ENCODE measurements around the gene ZNF79. TPM values are rescaled to one million over a fixed set of nuclear protein-coding genes. Genes with fewer than 3 reads are reported as not detected.

Gene ZNF79
- total RNA-seq, 1 experiment from 2014 or later = 9.3 TPM

DNA sequence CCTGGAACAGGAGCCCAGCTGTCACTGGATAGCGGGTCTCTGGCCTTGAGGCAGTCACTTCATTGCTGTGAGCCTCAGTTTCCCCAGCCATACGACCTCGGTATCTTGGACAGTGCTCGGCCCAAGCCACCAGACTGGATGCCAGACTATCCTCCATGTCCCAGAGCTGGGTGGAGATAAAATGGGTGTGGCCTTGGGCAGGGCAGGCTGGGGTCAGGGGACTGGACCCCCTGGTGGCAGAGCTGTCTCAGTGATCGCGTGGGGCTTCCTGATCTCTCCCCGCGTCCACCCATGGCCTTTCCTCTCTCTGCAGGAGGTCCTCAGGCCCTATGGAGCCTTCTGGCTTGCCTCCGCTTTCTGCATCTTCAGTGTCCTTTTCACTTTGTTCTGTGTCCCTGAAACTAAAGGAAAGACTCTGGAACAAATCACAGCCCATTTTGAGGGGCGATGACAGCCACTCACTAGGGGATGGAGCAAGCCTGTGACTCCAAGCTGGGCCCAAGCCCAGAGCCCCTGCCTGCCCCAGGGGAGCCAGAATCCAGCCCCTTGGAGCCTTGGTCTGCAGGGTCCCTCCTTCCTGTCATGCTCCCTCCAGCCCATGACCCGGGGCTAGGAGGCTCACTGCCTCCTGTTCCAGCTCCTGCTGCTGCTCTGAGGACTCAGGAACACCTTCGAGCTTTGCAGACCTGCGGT lies 17.2 kb upstream of the ZNF79 start:
- ChIA-PET CTCF (interaction anchor here (1.1 to 1.6 kb wide), 2 partner anchors 8 to 10 kb away, joined by 3 to 7 read pairs; partner anchors contain the start of gene SLC2A8), POLR2A (interaction anchor here (0.6 to 2.2 kb wide), 3 partner anchors 9 to 87 kb away, joined by 3 to 9 read pairs (median 4); partner anchors contain the start of gene SLC2A8)
- Mint-ChIP-seq H3K36me3 (ENCODE audit: insufficient read depth, unreplicated experiment) (peaks cover 6% of the 10 kb centered on the region), H3K9me3 (ENCODE audit: unreplicated experiment) (no peaks in the 10 kb centered on the region), H3K4me1 (ENCODE audit: insufficient read depth, unreplicated experiment) (no peaks in the 10 kb centered on the region), H3K4me3 (ENCODE audit: unreplicated experiment) (no peak overlapping the region), H3K27ac (ENCODE audit: low read depth, unreplicated experiment) (no peak overlapping the region), H3K27me3 (ENCODE audit: insufficient read depth, unreplicated experiment) (no peaks in the 10 kb centered on the region)
- TF ChIP-seq, protein P1, sequence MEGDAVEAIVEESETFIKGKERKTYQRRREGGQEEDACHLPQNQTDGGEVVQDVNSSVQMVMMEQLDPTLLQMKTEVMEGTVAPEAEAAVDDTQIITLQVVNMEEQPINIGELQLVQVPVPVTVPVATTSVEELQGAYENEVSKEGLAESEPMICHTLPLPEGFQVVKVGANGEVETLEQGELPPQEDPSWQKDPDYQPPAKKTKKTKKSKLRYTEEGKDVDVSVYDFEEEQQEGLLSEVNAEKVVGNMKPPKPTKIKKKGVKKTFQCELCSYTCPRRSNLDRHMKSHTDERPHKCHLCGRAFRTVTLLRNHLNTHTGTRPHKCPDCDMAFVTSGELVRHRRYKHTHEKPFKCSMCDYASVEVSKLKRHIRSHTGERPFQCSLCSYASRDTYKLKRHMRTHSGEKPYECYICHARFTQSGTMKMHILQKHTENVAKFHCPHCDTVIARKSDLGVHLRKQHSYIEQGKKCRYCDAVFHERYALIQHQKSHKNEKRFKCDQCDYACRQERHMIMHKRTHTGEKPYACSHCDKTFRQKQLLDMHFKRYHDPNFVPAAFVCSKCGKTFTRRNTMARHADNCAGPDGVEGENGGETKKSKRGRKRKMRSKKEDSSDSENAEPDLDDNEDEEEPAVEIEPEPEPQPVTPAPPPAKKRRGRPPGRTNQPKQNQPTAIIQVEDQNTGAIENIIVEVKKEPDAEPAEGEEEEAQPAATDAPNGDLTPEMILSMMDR (IDR thresholded peaks at IDR 0.05; ENCODE audit: unreplicated experiment) = no peak
- BruUV-seq (replicated peaks) = no TSS peak
- no peak for DNase-seq (ENCODE audit: unreplicated experiment)
- intact Hi-C loops (cut with micrococcal nuclease) = no loop called here

DNA sequence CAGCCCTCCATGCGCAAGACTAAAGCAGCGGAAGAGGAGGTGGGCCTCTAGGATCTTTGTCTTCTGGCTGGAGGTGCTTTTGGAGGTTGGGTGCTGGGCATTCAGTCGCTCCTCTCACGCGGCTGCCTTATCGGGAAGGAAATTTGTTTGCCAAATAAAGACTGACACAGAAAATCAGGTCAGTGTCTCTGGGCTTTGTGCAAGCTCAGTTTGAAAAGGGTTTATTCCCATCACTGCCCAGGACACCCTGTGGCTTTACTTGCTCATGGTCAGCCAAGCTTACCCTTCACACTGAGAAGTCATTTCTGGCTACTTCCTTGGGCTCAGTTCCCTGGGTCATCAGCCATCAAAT lies 16.7 kb upstream of the ZNF79 start:
- BruUV-seq (replicated peaks) = no TSS peak
- intact Hi-C loops (cut with micrococcal nuclease) = no loop called here
- ChIA-PET POLR2A (interaction anchor here (0.6 to 2.2 kb wide), 2 partner anchors 10 to 88 kb away, joined by 3 to 9 read pairs; partner anchors contain the start of gene SLC2A8), CTCF (interaction anchor here (1.6 kb wide), 1 partner anchor 9 kb away, joined by 7 read pairs; no protein-coding TSS in a partner anchor)
- Mint-ChIP-seq H3K9me3 (ENCODE audit: unreplicated experiment) (no peaks in the 10 kb centered on the region), H3K4me1 (ENCODE audit: insufficient read depth, unreplicated experiment) (no peaks in the 10 kb centered on the region), H3K27ac (ENCODE audit: low read depth, unreplicated experiment) (no peak overlapping the region), H3K4me3 (ENCODE audit: unreplicated experiment) (no peak overlapping the region), H3K27me3 (ENCODE audit: insufficient read depth, unreplicated experiment) (no peaks in the 10 kb centered on the region), H3K36me3 (ENCODE audit: insufficient read depth, unreplicated experiment) (peaks cover 6% of the 10 kb centered on the region)
- TF ChIP-seq, protein P1 (IDR thresholded peaks at IDR 0.05; ENCODE audit: unreplicated experiment) = no peak
- no peak for DNase-seq (ENCODE audit: unreplicated experiment)

DNA sequence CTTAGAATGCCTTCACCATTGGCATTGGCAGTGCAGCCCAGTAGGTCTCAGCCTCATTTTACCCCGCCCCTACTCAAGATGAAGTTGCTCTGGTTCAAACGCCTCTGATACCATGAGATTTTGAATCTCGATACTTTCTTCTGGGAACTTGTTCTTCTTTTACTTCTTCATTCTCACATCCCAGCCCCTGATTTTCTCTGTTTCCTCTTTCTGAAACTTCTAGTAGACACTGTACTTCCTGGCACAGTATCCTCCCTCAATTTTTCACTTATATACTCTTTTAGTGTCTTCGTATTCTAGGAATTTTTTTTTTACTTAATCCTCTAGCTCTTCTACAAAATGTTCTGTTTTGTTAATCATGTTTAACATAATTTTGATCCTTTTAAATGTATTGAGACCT lies 13.1 kb upstream of the ZNF79 start:
- Mint-ChIP-seq H3K27ac (ENCODE audit: low read depth, unreplicated experiment) (no peak overlapping the region), H3K9me3 (ENCODE audit: unreplicated experiment) (no peaks in the 10 kb centered on the region), H3K36me3 (ENCODE audit: insufficient read depth, unreplicated experiment) (no peaks in the 10 kb centered on the region), H3K27me3 (ENCODE audit: insufficient read depth, unreplicated experiment) (no peaks in the 10 kb centered on the region), H3K4me1 (ENCODE audit: insufficient read depth, unreplicated experiment) (peaks cover 12% of the 10 kb centered on the region), H3K4me3 (ENCODE audit: unreplicated experiment) (no peak overlapping the region)
- intact Hi-C loops (cut with micrococcal nuclease) = no loop called here
- BruUV-seq (replicated peaks) = no TSS peak
- no peak for DNase-seq (ENCODE audit: unreplicated experiment)
- ChIA-PET CTCF (interaction anchor here (0.6 to 0.7 kb wide), 2 partner anchors 50 to 449 kb away, joined by 3 read pairs; no protein-coding TSS in a partner anchor), POLR2A (no interaction called here)
- TF ChIP-seq, protein P1 (IDR thresholded peaks at IDR 0.05; ENCODE audit: unreplicated experiment) = no peak

DNA sequence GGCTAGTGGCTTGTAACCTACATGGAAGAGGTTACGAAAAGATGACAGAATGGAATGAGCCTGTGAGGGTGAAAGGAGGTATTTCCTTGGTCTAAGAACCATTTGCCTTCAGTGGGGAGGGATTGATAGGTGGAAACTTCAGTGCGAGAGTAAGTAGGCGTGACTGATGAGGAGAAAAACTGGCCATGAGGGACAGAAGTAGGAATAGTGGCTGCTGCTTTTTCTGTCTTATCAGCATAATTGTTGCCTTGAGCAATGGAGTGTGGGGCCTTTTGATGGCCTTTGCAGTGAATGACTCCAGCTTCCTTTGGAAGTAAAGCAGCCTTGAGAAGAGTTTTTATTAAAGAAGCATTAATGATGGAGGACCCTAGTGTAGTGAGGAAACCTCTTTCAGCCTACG lies 9.0 kb upstream of the ZNF79 start:
- TF ChIP-seq, protein P1 (IDR thresholded peaks at IDR 0.05; ENCODE audit: unreplicated experiment) = no peak
- no TSS peak for BruUV-seq (replicated peaks)
- POLR2A ChIA-PET = interaction anchor here (1.0 to 1.3 kb wide), 2 partner anchors 9 kb away, joined by 4 to 5 read pairs; partner anchors contain the start of gene ZNF79

More for the DNA sequence above, 9.0 kb upstream of the ZNF79 start:
- intact Hi-C loops (cut with micrococcal nuclease) = no loop called here
- no peaks in the 10 kb centered on the region for H3K36me3 Mint-ChIP-seq (ENCODE audit: insufficient read depth, unreplicated experiment)
- H3K4me3 Mint-ChIP-seq (ENCODE audit: unreplicated experiment) = no peak overlapping the region
- no peak for DNase-seq (ENCODE audit: unreplicated experiment)
- no peaks in the 10 kb centered on the region for H3K27me3 Mint-ChIP-seq (ENCODE audit: insufficient read depth, unreplicated experiment)
- no peak overlapping the region for H3K27ac Mint-ChIP-seq (ENCODE audit: low read depth, unreplicated experiment)
- no peaks in the 10 kb centered on the region for H3K9me3 Mint-ChIP-seq (ENCODE audit: unreplicated experiment)
- CTCF ChIA-PET = interaction anchor here (0.6 to 1.1 kb wide), 2 partner anchors 15 to 203 kb away, joined by 3 to 4 read pairs; no protein-coding TSS in a partner anchor
- peaks cover 28% of the 10 kb centered on the region for H3K4me1 Mint-ChIP-seq (ENCODE audit: insufficient read depth, unreplicated experiment)

Data from MCF 10A (cell line).